Small intestine (tissue), 7 donors: ENCODE measurements around the gene PIK3R3. TPM values are rescaled to one million over a fixed set of nuclear protein-coding genes. Genes with fewer than 3 reads are reported as not detected.

Experiments
- DNase-seq, 2 donors: peaks; one replicate each; pipeline versions ENCODE4 v3.0.0 to v3.0.0-alpha.2; 2013
- FAIRE-seq: peaks from 2 replicates; lab custom pipeline; 2012; peaks lifted over from hg19 to GRCh38; lab: Jason Lieb, UNC
- H3K27ac ChIP-seq, 3 donors: one replicate each; pipeline ENCODE4 v1.5.1; 2013; ENCODE audit warnings: low read length in 2 of 3, mild to moderate bottlenecking in 2 of 3, control low read depth in 1 of 3, inconsistent platforms in 1 of 3, low read depth in 1 of 3, moderate library complexity in 1 of 3
- H3K27me3 ChIP-seq, 3 donors: one replicate each; pipeline ENCODE4 v1.6.1; 2013; ENCODE audit warnings: low read length in 3 of 3, inconsistent platforms in 1 of 3; ENCODE audit not compliant: control insufficient read depth in 3 of 3, insufficient read depth in 3 of 3
- H3K36me3 ChIP-seq, 3 donors: one replicate each; pipeline ENCODE4 v1.6.1; 2013; ENCODE audit warnings: low read length in 3 of 3, inconsistent platforms in 1 of 3, low read depth in 1 of 3, mild to moderate bottlenecking in 1 of 3, moderate library complexity in 1 of 3; ENCODE audit not compliant: control insufficient read depth in 3 of 3, insufficient read depth in 2 of 3
- H3K4me1 ChIP-seq, 3 donors: one replicate each; pipeline ENCODE4 v1.6.1; 2013; ENCODE audit warnings: low read length in 2 of 3, inconsistent platforms in 1 of 3, low read depth in 1 of 3, mild to moderate bottlenecking in 1 of 3, moderate library complexity in 1 of 3; ENCODE audit not compliant: control insufficient read depth in 3 of 3, insufficient read depth in 2 of 3
- H3K4me3 ChIP-seq, 3 donors: one replicate each; pipeline ENCODE4 v1.5.1; 2013; ENCODE audit warnings: low read length in 3 of 3, control low read depth in 1 of 3, inconsistent platforms in 1 of 3, low read depth in 1 of 3, mild to moderate bottlenecking in 1 of 3, moderate library complexity in 1 of 3
- H3K9me3 ChIP-seq, 2 donors: one replicate each; pipeline ENCODE4 v1.6.1; 2013; ENCODE audit warnings: low read depth in 1 of 2, low read length in 1 of 2; ENCODE audit not compliant: control insufficient read depth in 2 of 2, insufficient read depth in 1 of 2
- WGBS, 3 donors: extraction: QIAGEN DNeasy Blood & Tissue Kit; methylation state at CpG; one replicate each; pipeline ENCODE4 v1.1.7; 2013; 5-methylcytosine and 5-hydroxymethylcytosine counted together
- polyA plus RNA-seq, 4 donors: library from polyadenylated mRNA; stranded (reverse) in 3 of 4; unstranded in 1 of 4; fragments of 200-250 nt in 3 of 4; fragments of 120-200 nt in 1 of 4; gene quantifications; one replicate each; pipeline versions ENCODE4 v1.2.1 to v1.2.3, GENCODE V29; 2013
- donor health status: healthy with polysubstance abuse.
- donor health status: control.
- donor health status: control.
- donor health status: Bipolar disorder and iron deficiency.
- donor health status: healthy.

PIK3R3 gene
- polyA plus RNA-seq, 4 donors = 1.6 to 13.5 (median 3.6) TPM

GRCh38 chr1:46131093-46131492 lies 1.3 kb downstream of the PIK3R3 start:
- Histone ChIP-seq H3K4me3 (peak overlapping the region; percentile 7 to 84 (median 79)), H3K4me1 (peaks cover 0 to 6% (median 6%) of the 10 kb centered on the region in 3 donors), H3K27me3 (peaks cover 0 to 5% (median 0%) of the 10 kb centered on the region in 3 donors), H3K27ac (peak overlapping the region in 1 of 3 donors; percentile 49), H3K36me3 (no peaks in the 10 kb centered on the region), H3K9me3 (no peaks in the 10 kb centered on the region)
- FAIRE-seq = no peak
- DNase-seq = peak; percentile 9 to 34
- WGBS, 3 donors = 3 to 5% (median 3%) methylated on average over 10 of the region's 10 CpGs

- Histone ChIP-seq H3K27me3 (peaks cover 0 to 5% (median 0%) of the 10 kb centered on the region in 3 donors), H3K9me3 (no peaks in the 10 kb centered on the region), H3K4me3 (peak overlapping the region in 1 of 3 donors; percentile 84), H3K4me1 (peaks cover 0 to 6% (median 6%) of the 10 kb centered on the region in 3 donors), H3K36me3 (no peaks in the 10 kb centered on the region), H3K27ac (peak overlapping the region in 1 of 3 donors; percentile 49)
- FAIRE-seq (no peak), DNase-seq (peak; percentile 7 to 28)
- 17 to 23% (median 18%) methylated on average over 5 of the region's 5 CpGs for WGBS, 3 donors
Observed at GRCh38 chr1:46130606-46131005, 1.8 kb downstream of the PIK3R3 start.

DNA sequence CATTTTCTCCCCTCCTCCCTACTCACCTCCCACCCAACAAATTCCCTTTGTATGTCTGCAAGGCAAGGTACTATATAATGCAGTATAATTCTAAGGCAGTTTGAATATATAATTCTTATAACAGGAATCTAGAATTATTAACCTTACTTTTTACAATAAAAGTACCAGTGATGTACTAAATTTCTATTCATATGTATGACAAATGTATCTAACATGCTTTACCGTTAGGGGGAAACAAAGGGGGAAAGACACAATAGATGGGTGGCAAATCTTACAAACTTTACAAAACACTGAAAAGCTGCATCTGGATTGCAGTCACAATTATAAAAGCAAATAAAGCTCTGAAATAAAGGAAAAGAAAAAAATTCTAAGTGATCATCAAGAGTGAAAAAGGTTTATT lies 2.3 kb downstream of the PIK3R3 start:
- FAIRE-seq = no peak
- DNase-seq = no peak
- WGBS, 3 donors = 52 to 86% (median 80%) methylated on average over 1 of the region's 1 CpG
- Histone ChIP-seq H3K9me3 (no peaks in the 10 kb centered on the region), H3K27me3 (peaks cover 0 to 5% (median 0%) of the 10 kb centered on the region in 3 donors), H3K27ac (no peak overlapping the region), H3K4me1 (peaks cover 0 to 6% (median 5%) of the 10 kb centered on the region in 3 donors), H3K4me3 (peak overlapping the region in 1 of 3 donors; percentile 84), H3K36me3 (no peaks in the 10 kb centered on the region)

GRCh38 chr1:46128344-46128743 lies 4.1 kb downstream of the PIK3R3 start:
- peaks cover 0 to 5% (median 0%) of the 10 kb centered on the region in 3 donors for H3K27me3 ChIP-seq
- no peaks in the 10 kb centered on the region for H3K36me3 ChIP-seq
- no peaks in the 10 kb centered on the region for H3K9me3 ChIP-seq
- DNase-seq = no peak
- no peak overlapping the region for H3K4me3 ChIP-seq
- H3K4me1 ChIP-seq = peaks cover 0 to under 1% (median 0%) of the 10 kb centered on the region in 3 donors
- no peak for FAIRE-seq
- WGBS, 3 donors = 87 to 100% (median 90%) methylated on average over 3 of the region's 3 CpGs
- H3K27ac ChIP-seq = no peak overlapping the region

GRCh38 chr1:46118856-46119255 lies 13.6 kb downstream of the PIK3R3 start:
- no peak overlapping the region for H3K27ac ChIP-seq
- no peak overlapping the region for H3K4me3 ChIP-seq
- H3K36me3 ChIP-seq = no peaks in the 10 kb centered on the region
- DNase-seq (no peak), FAIRE-seq (no peak)
- H3K4me1 ChIP-seq = no peaks in the 10 kb centered on the region
- no peaks in the 10 kb centered on the region for H3K9me3 ChIP-seq
- no peaks in the 10 kb centered on the region for H3K27me3 ChIP-seq

GRCh38 chr1:46117810-46118494 lies 14.5 kb downstream of the PIK3R3 start:
- H3K4me3 ChIP-seq = no peak overlapping the region
- no peak overlapping the region for H3K27ac ChIP-seq
- no peak for FAIRE-seq
- no peaks in the 10 kb centered on the region for H3K4me1 ChIP-seq
- H3K27me3 ChIP-seq = no peaks in the 10 kb centered on the region
- H3K36me3 ChIP-seq = no peaks in the 10 kb centered on the region
- 81 to 90% (median 85%) methylated on average over 5 of the region's 5 CpGs for WGBS, 3 donors
- no peak for DNase-seq
- no peaks in the 10 kb centered on the region for H3K9me3 ChIP-seq

DNA sequence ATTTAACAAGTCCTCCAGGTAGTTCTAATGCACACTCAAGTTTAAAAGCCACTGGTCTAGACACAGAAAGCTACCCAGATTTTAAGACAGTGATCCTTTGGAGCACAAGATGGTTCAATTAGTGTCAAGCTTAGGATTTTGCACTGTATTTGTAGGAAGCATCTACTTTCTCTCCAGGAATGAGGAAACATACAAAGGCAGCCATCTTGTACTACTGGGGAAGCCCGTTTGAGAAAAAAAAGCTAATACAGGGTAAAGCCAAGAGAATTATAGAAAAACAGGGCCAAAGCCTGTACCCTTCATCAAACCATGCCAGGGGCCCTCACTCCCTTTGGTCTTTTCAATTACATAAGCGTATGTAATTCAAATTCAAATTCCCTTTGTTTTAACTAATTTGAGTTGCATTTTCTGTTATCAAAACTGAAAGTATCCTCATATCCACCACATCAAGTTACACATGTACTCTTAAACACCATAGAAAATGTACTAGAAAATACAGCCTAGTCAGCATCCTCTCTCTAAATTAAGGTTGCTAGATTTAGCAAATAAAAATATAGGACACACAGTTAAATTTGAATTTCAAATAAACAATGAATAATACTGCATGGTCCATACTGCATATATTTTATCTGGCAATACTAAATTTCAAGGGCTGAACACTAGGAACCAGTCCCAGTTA lies 17.4 kb downstream of the PIK3R3 start:
- Histone ChIP-seq H3K27me3 (no peaks in the 10 kb centered on the region), H3K9me3 (no peaks in the 10 kb centered on the region), H3K27ac (no peak overlapping the region), H3K4me1 (no peaks in the 10 kb centered on the region), H3K36me3 (no peaks in the 10 kb centered on the region), H3K4me3 (no peak overlapping the region)
- no peak for FAIRE-seq
- 79 to 91% (median 81%) methylated on average over 2 of the region's 2 CpGs for WGBS, 3 donors
- DNase-seq = no peak

- no peak for FAIRE-seq
- WGBS, 3 donors = 88 to 90% (median 89%) methylated on average over 5 of the region's 5 CpGs
- Histone ChIP-seq H3K4me3 (no peak overlapping the region), H3K27me3 (no peaks in the 10 kb centered on the region), H3K9me3 (no peaks in the 10 kb centered on the region), H3K4me1 (no peaks in the 10 kb centered on the region), H3K27ac (no peak overlapping the region), H3K36me3 (no peaks in the 10 kb centered on the region)
- DNase-seq = no peak
Observed at GRCh38 chr1:46113948-46114347, 18.5 kb downstream of the PIK3R3 start.
